Activated CD8-positive, alpha-beta T cell treated with anti-CD3 and anti-CD28 coated beads for 36 hours (primary cell): Measurements from ENCODE around the gene RASGRF2. TPM values are rescaled to one million over a fixed set of nuclear protein-coding genes. Genes with fewer than 3 reads are reported as not detected.

ENCODE experiments used
- ATAC-seq: fragments of 200-7000 bp; cut with Tn5 transposase; one replicate; pipeline ENCODE4 v1.10.0; 2021; ENCODE audit warnings: mild to moderate bottlenecking, moderate library complexity
- CTCF ChIA-PET: fragments of 350-600 bp; sonication (Branson Sonifier 250); formaldehyde crosslinking; loops from one replicate; lab custom pipeline; 2021; ENCODE audit warnings: antibody characterized with exemption; lab: Charles Lee
- POLR2A ChIA-PET: fragments of 350-600 bp; sonication (Branson Sonifier 250); formaldehyde crosslinking; loops from one replicate; lab custom pipeline; 2021; ENCODE audit warnings: antibody characterized with exemption; lab: Charles Lee
- DNase-seq: peaks from one replicate; pipeline ENCODE4 v3.0.0-alpha.2; 2020
- H3K27ac Mint-ChIP-seq: one replicate; pipeline ENCODE4 v1.8.0; 2021; ENCODE audit warnings: mild to moderate bottlenecking, mixed read lengths
- H3K27me3 Mint-ChIP-seq: one replicate; pipeline ENCODE4 v1.8.0; 2021; ENCODE audit warnings: mixed read lengths
- H3K36me3 Mint-ChIP-seq: one replicate; pipeline ENCODE4 v1.8.0; 2021; ENCODE audit warnings: low read depth, mixed read lengths
- H3K4me1 Mint-ChIP-seq: one replicate; pipeline ENCODE4 v1.8.0; 2021; ENCODE audit warnings: low read depth, mixed read lengths
- H3K4me3 Mint-ChIP-seq: one replicate; pipeline ENCODE4 v1.8.0; 2021; ENCODE audit warnings: mild to moderate bottlenecking, moderate library complexity, mixed read lengths
- H3K9me3 Mint-ChIP-seq: one replicate; pipeline ENCODE4 v1.8.0; 2021; ENCODE audit warnings: mixed read lengths
- CTCF ChIP-seq: fragments of 200-600 bp; IDR thresholded peaks from one replicate; pipeline ENCODE4 v1.8.0; 2022; ENCODE audit warnings: antibody characterized with exemption, mild to moderate bottlenecking
- intact Hi-C: fragments of 100-400 bp; cut with micrococcal nuclease; formaldehyde crosslinking; loops from one replicate; pipeline ENCODE4 v1.10.0; 2022
- total RNA-seq, 2 experiments: library from RNA; stranded (reverse); gene quantifications; one replicate each; pipeline ENCODE4 v1.2.3, GENCODE V29; 2021

RASGRF2 gene
- total RNA-seq, 2 experiments from 2014 or later, result 14.9 to 15.8 TPM

- no peaks in the 10 kb centered on the region for H3K4me1 Mint-ChIP-seq
- DNase-seq (no peak), ATAC-seq (no peak)
- no peak for TF ChIP-seq CTCF
- H3K4me3 Mint-ChIP-seq, result no peak overlapping the region
- no peaks in the 10 kb centered on the region for H3K27me3 Mint-ChIP-seq
- intact Hi-C loops, result no loop called here
- H3K27ac Mint-ChIP-seq, result no peak overlapping the region
- CTCF ChIA-PET, result interaction anchor here (2.7 kb wide), 1 partner anchor 29 kb away, joined by 11 read pairs; no protein-coding TSS in a partner anchor
- POLR2A ChIA-PET, result no interaction called here
- peaks cover 9% of the 10 kb centered on the region for H3K9me3 Mint-ChIP-seq
- peaks cover 35% of the 10 kb centered on the region for H3K36me3 Mint-ChIP-seq
Measured at GRCh38 chr5:81078930-81079329, 118.8 kb downstream of the RASGRF2 start.

DNA sequence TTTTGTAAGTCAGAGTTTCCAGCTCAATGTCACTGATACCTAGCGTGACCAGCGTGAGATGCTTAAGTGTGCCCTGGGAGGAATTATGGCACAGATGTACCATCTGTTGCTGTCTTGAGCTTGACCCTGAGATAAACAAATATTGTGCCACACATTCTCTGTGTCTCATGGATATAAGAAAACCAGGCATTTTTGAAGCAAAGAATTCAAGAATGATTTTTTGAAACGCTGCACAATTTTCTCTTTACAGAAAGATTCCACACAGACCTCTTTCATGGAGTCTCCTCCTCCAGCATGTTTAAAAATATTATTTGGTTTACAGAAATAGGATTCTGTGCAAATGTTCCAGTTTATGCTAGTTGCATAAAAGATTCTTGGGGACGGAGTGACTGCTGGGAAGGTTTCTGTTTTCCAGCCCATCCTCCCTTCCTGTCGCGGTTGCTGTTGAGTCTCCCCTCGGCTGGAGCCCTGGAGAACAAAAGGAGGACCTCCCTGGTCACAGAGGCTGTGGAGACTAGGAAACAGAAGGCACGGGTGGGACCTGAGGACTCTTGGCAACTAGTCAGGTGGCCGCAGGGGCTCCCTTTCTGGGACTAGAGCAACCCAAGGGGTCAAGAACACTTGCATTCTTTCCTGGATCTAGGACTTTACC is 120.8 kb downstream of the RASGRF2 start:
- peaks cover 40% of the 10 kb centered on the region for H3K36me3 Mint-ChIP-seq
- H3K27me3 Mint-ChIP-seq, result no peaks in the 10 kb centered on the region
- no peak for ATAC-seq
- no peak overlapping the region for H3K27ac Mint-ChIP-seq
- H3K9me3 Mint-ChIP-seq, result peaks cover 9% of the 10 kb centered on the region
- ChIA-PET CTCF (interaction anchor here (1.0 kb wide), 1 partner anchor 26 kb away, joined by 4 read pairs; no protein-coding TSS in a partner anchor), POLR2A (no interaction called here)
- TF ChIP-seq CTCF, result no peak
- intact Hi-C loops, result no loop called here
- H3K4me3 Mint-ChIP-seq, result no peak overlapping the region
- no peaks in the 10 kb centered on the region for H3K4me1 Mint-ChIP-seq
- no peak for DNase-seq

- Mint-ChIP-seq H3K9me3 (peaks cover 9% of the 10 kb centered on the region), H3K4me1 (no peaks in the 10 kb centered on the region), H3K27ac (no peak overlapping the region), H3K36me3 (peaks cover 45% of the 10 kb centered on the region), H3K4me3 (no peak overlapping the region), H3K27me3 (no peaks in the 10 kb centered on the region)
- DNase-seq (no peak), ATAC-seq (no peak)
- POLR2A ChIA-PET, result no interaction called here
- no peak for TF ChIP-seq CTCF
- CTCF ChIA-PET, result no interaction called here
- intact Hi-C loops, result no loop called here
Measured at GRCh38 chr5:81081461-81081835, 121.3 kb downstream of the RASGRF2 start.

DNA sequence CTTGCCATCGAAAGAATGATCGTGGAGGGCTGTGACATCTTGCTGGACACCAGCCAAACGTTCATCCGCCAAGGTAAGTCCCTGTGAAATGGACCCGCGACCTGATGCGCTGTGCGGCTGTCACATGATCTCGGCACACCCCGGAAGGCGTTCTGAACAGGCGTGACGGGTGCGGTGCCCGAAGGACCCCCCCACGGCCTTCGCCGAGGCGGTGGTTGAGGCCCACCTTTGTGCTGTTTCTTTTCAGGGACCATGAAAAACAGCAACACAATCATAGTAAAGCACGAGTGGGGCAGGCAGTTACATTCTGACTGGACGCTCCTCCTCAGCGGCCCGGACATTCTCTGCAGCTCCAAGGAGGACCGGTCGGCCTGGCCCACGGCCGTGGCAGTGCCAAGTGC is 126.7 kb downstream of the RASGRF2 start:
- no peak overlapping the region for H3K4me3 Mint-ChIP-seq
- peaks cover 36% of the 10 kb centered on the region for H3K36me3 Mint-ChIP-seq
- no peak for TF ChIP-seq CTCF
- ATAC-seq (no peak), DNase-seq (no peak)
- ChIA-PET CTCF (interaction anchor here (1.1 kb wide), 1 partner anchor 16 kb away, joined by 4 read pairs; no protein-coding TSS in a partner anchor), POLR2A (interaction anchor here (0.6 kb wide), 1 partner anchor 117 kb away, joined by 4 read pairs; no protein-coding TSS in a partner anchor)
- no peak overlapping the region for H3K27ac Mint-ChIP-seq
- intact Hi-C loops, result no loop called here
- H3K9me3 Mint-ChIP-seq, result no peaks in the 10 kb centered on the region
- no peaks in the 10 kb centered on the region for H3K27me3 Mint-ChIP-seq
- peaks cover 2% of the 10 kb centered on the region for H3K4me1 Mint-ChIP-seq

GRCh38 chr5:81091199-81091598 is 131.0 kb downstream of the RASGRF2 start:
- no peak overlapping the region for H3K27ac Mint-ChIP-seq
- peaks cover 27% of the 10 kb centered on the region for H3K36me3 Mint-ChIP-seq
- ChIA-PET POLR2A (interaction anchor here (0.9 kb wide), 1 partner anchor 104 kb away, joined by 3 read pairs; no protein-coding TSS in a partner anchor), CTCF (interaction anchor here (0.8 kb wide), 1 partner anchor 41 kb away, joined by 3 read pairs; no protein-coding TSS in a partner anchor)
- no peak for TF ChIP-seq CTCF
- intact Hi-C loops, result no loop called here
- ATAC-seq (no peak), DNase-seq (no peak)
- H3K9me3 Mint-ChIP-seq, result no peaks in the 10 kb centered on the region
- H3K27me3 Mint-ChIP-seq, result no peaks in the 10 kb centered on the region
- peaks cover 2% of the 10 kb centered on the region for H3K4me1 Mint-ChIP-seq
- H3K4me3 Mint-ChIP-seq, result no peak overlapping the region
